Liver (tissue), 9 donors: ENCODE data around the gene UBL4A. TPM values are rescaled to one million over a fixed set of nuclear protein-coding genes. Genes with fewer than 3 reads are reported as not detected.

Source experiments
- DNase-seq: peaks from one replicate; pipeline ENCODE4 v3.0.0-alpha.2; 2017; ENCODE audit warnings: low spot score
- H3K27ac ChIP-seq, 2 donors: one replicate each; pipeline ENCODE4 v1.7.0; 2013; ENCODE audit warnings: inconsistent platforms in 2 of 2, low read length in 2 of 2, control low read depth in 1 of 2, low read depth in 1 of 2, mild to moderate bottlenecking in 1 of 2
- H3K27me3 ChIP-seq, 4 donors: one replicate each; pipeline versions ENCODE4 v1.6.1 to v1.7.0; 2013; ENCODE audit warnings: low read length in 3 of 4, inconsistent platforms in 1 of 4, mild to moderate bottlenecking in 1 of 4, moderate library complexity in 1 of 4; ENCODE audit not compliant: control insufficient read depth in 4 of 4, insufficient read depth in 4 of 4
- H3K36me3 ChIP-seq, 4 donors: one replicate each; pipeline versions ENCODE4 v1.6.1 to v1.7.0; 2013; ENCODE audit warnings: low read length in 3 of 4, mild to moderate bottlenecking in 3 of 4, low read depth in 1 of 4, moderate library complexity in 1 of 4; ENCODE audit not compliant: control insufficient read depth in 4 of 4, insufficient read depth in 3 of 4
- H3K4me1 ChIP-seq, 4 donors: one replicate each; pipeline versions ENCODE4 v1.6.1 to v1.7.0; 2013; ENCODE audit warnings: low read length in 3 of 4, mild to moderate bottlenecking in 3 of 4, moderate library complexity in 1 of 4; ENCODE audit not compliant: control insufficient read depth in 4 of 4, insufficient read depth in 4 of 4
- H3K4me3 ChIP-seq, 3 donors: one replicate each; pipeline versions ENCODE4 v1.6.1 to v1.7.0; 2013; ENCODE audit warnings: low read length in 3 of 3, control low read depth in 1 of 3, low read depth in 1 of 3, mild to moderate bottlenecking in 1 of 3
- H3K9ac ChIP-seq, 2 donors: one replicate each; pipeline ENCODE4 v1.7.0; 2013; ENCODE audit warnings: low read length in 2 of 2, mild to moderate bottlenecking in 2 of 2, moderate library complexity in 2 of 2, control low read depth in 1 of 2, low read depth in 1 of 2
- H3K9me3 ChIP-seq, 4 donors: one replicate each; pipeline versions ENCODE4 v1.6.1 to v1.7.0; 2013; ENCODE audit warnings: low read length in 3 of 4; ENCODE audit not compliant: control insufficient read depth in 4 of 4
- ATF3 ChIP-seq: IDR thresholded peaks from 2 replicates; pipeline ENCODE4 v1.6.1; 2016; ENCODE audit warnings: antibody characterized with exemption
- CTCF ChIP-seq: fragments of 150-350 bp; IDR thresholded peaks from 2 replicates; pipeline ENCODE4 v1.5.1; 2017; ENCODE audit warnings: improper control_type of control experiment, low read depth, low read length; ENCODE audit not compliant: missing input control
- EGR1 ChIP-seq, 2 donors: IDR thresholded peaks; 2 replicates each; pipeline ENCODE4 v1.6.1; 2016 to 2018; ENCODE audit warnings: antibody characterized with exemption in 2 of 2, low read depth in 2 of 2
- FOXA1 ChIP-seq: IDR thresholded peaks from 2 replicates; pipeline ENCODE4 v1.6.1; 2016; ENCODE audit warnings: antibody characterized with exemption
- FOXA2 ChIP-seq: IDR thresholded peaks from 2 replicates; pipeline ENCODE4 v1.6.1; 2016; ENCODE audit warnings: antibody characterized with exemption
- GABPA ChIP-seq, 2 donors: IDR thresholded peaks in 1 of 2; conservative IDR thresholded peaks in 1 of 2; 2 replicates each; pipeline ENCODE4 v1.6.1; 2016; ENCODE audit warnings: antibody characterized with exemption in 2 of 2, mild to moderate bottlenecking in 1 of 2, moderate library complexity in 1 of 2
- HNF4A ChIP-seq, 2 donors: conservative IDR thresholded peaks; 2 replicates each; pipeline ENCODE4 v1.6.1; 2016; ENCODE audit warnings: antibody characterized with exemption in 2 of 2, mild to moderate bottlenecking in 2 of 2
- HNF4G ChIP-seq: IDR thresholded peaks from 2 replicates; pipeline ENCODE4 v1.6.1; 2016; ENCODE audit warnings: antibody characterized with exemption
- JUND ChIP-seq, 2 donors: IDR thresholded peaks; 2 replicates each; pipeline ENCODE4 v1.6.1; 2016; ENCODE audit warnings: antibody characterized with exemption in 2 of 2
- MAX ChIP-seq: IDR thresholded peaks from 2 replicates; pipeline ENCODE4 v1.6.1; 2016; ENCODE audit warnings: antibody characterized with exemption
- NR2F2 ChIP-seq: IDR thresholded peaks from 2 replicates; pipeline ENCODE4 v1.6.1; 2016; ENCODE audit warnings: antibody characterized with exemption
- RAD21 ChIP-seq, 2 donors: IDR thresholded peaks; 2 replicates each; pipeline ENCODE4 v1.6.1; 2016; ENCODE audit warnings: antibody characterized with exemption in 2 of 2, mild to moderate bottlenecking in 2 of 2
- REST ChIP-seq: IDR thresholded peaks from 2 replicates; pipeline ENCODE4 v1.6.1; 2016; ENCODE audit warnings: antibody characterized with exemption, mild to moderate bottlenecking
- SP1 ChIP-seq: IDR thresholded peaks from 2 replicates; pipeline ENCODE4 v1.6.1; 2018; ENCODE audit warnings: antibody characterized with exemption, mild to moderate bottlenecking
- TAF1 ChIP-seq: conservative IDR thresholded peaks from 2 replicates; pipeline ENCODE4 v1.6.1; 2016; ENCODE audit warnings: antibody characterized with exemption, mild to moderate bottlenecking
- YY1 ChIP-seq: IDR thresholded peaks from 2 replicates; pipeline ENCODE4 v1.6.1; 2016; ENCODE audit warnings: antibody characterized with exemption, mild to moderate bottlenecking
- ZBTB33 ChIP-seq: IDR thresholded peaks from 2 replicates; pipeline ENCODE4 v1.6.1; 2016; ENCODE audit warnings: antibody characterized with exemption
- WGBS: extraction: QIAGEN DNeasy Blood & Tissue Kit; methylation state at CpG from one replicate; pipeline ENCODE4 v1.1.7; 2013; 5-methylcytosine and 5-hydroxymethylcytosine counted together
- polyA plus RNA-seq, 2 donors: library from polyadenylated mRNA; stranded (reverse) in 1 of 2; unstranded in 1 of 2; fragments of 200-250 nt in 1 of 2; fragments of >200 nt in 1 of 2; fragmentation: Nextera tagmentation in 1 of 2; extraction: Ambion mirVana in 1 of 2; gene quantifications; one replicate each; pipeline versions ENCODE4 v1.2.1 to v1.2.3, GENCODE V29; 2013 to 2015
- total RNA-seq, 2 donors: library from RNA; depleted of rRNA; stranded (reverse); fragments of >200 nt; gene quantifications; one replicate each; pipeline ENCODE4 v1.2.3, GENCODE V29; 2014
- donor health status: healthy.
- donor health status: healthy.
- donor health status: healthy.
- donor health status: healthy.
- donor health status: healthy.

UBL4A gene
- total and polyA plus RNA-seq, 4 donors = 13.9 to 22.2 (median 20.8) TPM

GRCh38 chrX:154512879-154513553 is 26.6 kb upstream of the UBL4A start:
- no peak overlapping the region for H3K27ac ChIP-seq
- WGBS = 96% methylated on average over 16 of the region's 16 CpGs

GRCh38 chrX:154511761-154512160 is 25.3 kb upstream of the UBL4A start:
- Histone ChIP-seq H3K27ac (no peak overlapping the region), H3K9me3 (peaks cover 0 to 3% (median 0%) of the 10 kb centered on the region in 4 donors), H3K4me3 (no peak overlapping the region), H3K36me3 (peaks cover 4 to 15% (median 4%) of the 10 kb centered on the region in 4 donors), H3K4me1 (peaks cover 4 to 18% (median 10%) of the 10 kb centered on the region in 4 donors), H3K9ac (no peak overlapping the region), H3K27me3 (no peaks in the 10 kb centered on the region)
- TF ChIP-seq YY1 (no peak), FOXA2 (no peak), EGR1 (IDR thresholded peaks at IDR 0.05; ENCODE audit: low read depth in 2 of 2) (no peak), ATF3 (no peak), REST (no peak), HNF4G (no peak), HNF4A (conservative IDR thresholded peaks at IDR 0.05) (no peak), GABPA (IDR thresholded peaks at IDR 0.05 in 1 of 2, conservative IDR thresholded peaks at IDR 0.05 in 1 of 2) (no peak), RAD21 (IDR thresholded peaks at IDR 0.05) (no peak), TAF1 (no peak), SP1 (no peak), MAX (no peak), JUND (IDR thresholded peaks at IDR 0.05) (no peak), NR2F2 (no peak), CTCF (no peak), FOXA1 (no peak), ZBTB33 (no peak)
- DNase-seq = no peak
- WGBS = 77% methylated on average over 12 of the region's 12 CpGs

More at GRCh38 chrX:154512879-154513553, 26.6 kb upstream of the UBL4A start:
- Histone ChIP-seq H3K36me3 (peaks cover 0 to 7% (median 2%) of the 10 kb centered on the region in 4 donors), H3K27me3 (no peaks in the 10 kb centered on the region), H3K9ac (no peak overlapping the region), H3K4me1 (peaks cover 4 to 30% (median 15%) of the 10 kb centered on the region in 4 donors), H3K4me3 (no peak overlapping the region), H3K9me3 (peaks cover 0 to 3% (median 0%) of the 10 kb centered on the region in 4 donors)
- no peak for TF ChIP-seq RAD21 (IDR thresholded peaks at IDR 0.05)
- DNase-seq = no peak
